A673 (cell line): Measurements from ENCODE around the gene CORO7.

Source experiments
- CTCF ChIP-seq: fragments of 300-800, 200-600 bp; sonication (generic); conservative IDR thresholded peaks from 2 replicates; pipeline ENCODE4 v1.5.1; 2017; ENCODE audit warnings: low read depth, mild to moderate bottlenecking, antibody characterized with exemption, low read length, moderate library complexity, mixed read lengths
- EZH2 ChIP-seq: fragments of 200-600 bp; sonication (generic); IDR thresholded peaks from 2 replicates; pipeline ENCODE4 v1.6.1; 2017; ENCODE audit warnings: borderline replicate concordance, low read depth, mild to moderate bottlenecking, mixed read lengths, antibody characterized with exemption, low read length; ENCODE audit not compliant: poor library complexity, severe bottlenecking

GRCh38 chr16:4364196-4365013 is 52.0 kb downstream of the CORO7 start:
- TF ChIP-seq CTCF (no peak), EZH2 (no peak)
